Spleen (tissue), 11 donors: Measurements from ENCODE around the gene MRGPRX2. TPM values are rescaled to one million over a fixed set of nuclear protein-coding genes. Genes with fewer than 3 reads are reported as not detected.

ENCODE experiments used
- DNase-seq: peaks from one replicate; pipeline ENCODE4 v3.0.0-alpha.2; 2020
- H3K27ac ChIP-seq, 8 donors: fragments of 200-600 bp; sonication (generic) in 7 of 8; 1 replicate in 4 of 8; 2 replicates in 4 of 8; pipeline versions ENCODE4 v1.5.0 to v1.8.0; 2016 to 2021; ENCODE audit warnings: inconsistent platforms in 4 of 8, mild to moderate bottlenecking in 4 of 8, moderate library complexity in 1 of 8
- H3K27me3 ChIP-seq, 7 donors: fragments of 200-600 bp; sonication (generic) in 6 of 7; replicated peaks in 1 of 7; 1 replicate in 4 of 7; 2 replicates in 3 of 7; pipeline versions ENCODE4 v1.5.0 to v1.8.0; 2016 to 2021; ENCODE audit warnings: inconsistent platforms in 3 of 7, mild to moderate bottlenecking in 1 of 7
- H3K36me3 ChIP-seq, 6 donors: fragments of 200-600 bp; sonication (generic) in 5 of 6; 1 replicate in 4 of 6; 2 replicates in 2 of 6; pipeline versions ENCODE4 v1.5.0 to v1.8.0; 2016 to 2021; ENCODE audit warnings: inconsistent platforms in 2 of 6
- H3K4me1 ChIP-seq, 6 donors: fragments of 200-600 bp; sonication (generic) in 5 of 6; 1 replicate in 3 of 6; 2 replicates in 3 of 6; pipeline versions ENCODE4 v1.5.0 to v1.8.0; 2016 to 2021; ENCODE audit warnings: inconsistent platforms in 3 of 6
- H3K4me3 ChIP-seq, 8 donors: fragments of 200-600 bp; sonication (generic) in 7 of 8; 1 replicate in 4 of 8; 2 replicates in 4 of 8; pipeline versions ENCODE4 v1.5.0 to v1.8.0; 2016 to 2021; ENCODE audit warnings: inconsistent platforms in 4 of 8, mild to moderate bottlenecking in 4 of 8, moderate library complexity in 2 of 8
- H3K9me3 ChIP-seq, 8 donors: fragments of 200-600 bp; sonication (generic) in 7 of 8; 1 replicate in 4 of 8; 2 replicates in 4 of 8; pipeline versions ENCODE4 v1.5.0 to v1.8.0; 2016 to 2021; ENCODE audit warnings: inconsistent platforms in 4 of 8
- POLR2A ChIP-seq, 3 donors: fragments of 450-650 bp; IDR thresholded peaks; one replicate each; pipeline ENCODE4 v1.5.1; 2017; ENCODE audit warnings: antibody characterized with exemption in 3 of 3, mild to moderate bottlenecking in 1 of 3
- POLR2AphosphoS5 ChIP-seq, 3 donors: sonication (generic); formaldehyde crosslinking; IDR thresholded peaks; one replicate each; pipeline ENCODE4 v1.5.1; 2017; ENCODE audit warnings: antibody characterized with exemption in 3 of 3
- WGBS, 5 donors: extraction: QIAGEN DNeasy Blood & Tissue Kit in 3 of 5; methylation state at CpG; one replicate each; pipeline versions ENCODE4 v1.1.5 to v1.1.7; 2013 to 2018; 5-methylcytosine and 5-hydroxymethylcytosine counted together
- intact Hi-C: fragments of 100-400 bp; cut with DNase I; formaldehyde crosslinking; loops from one replicate; pipeline ENCODE4 v1.15.0; 2023; ENCODE audit warnings: low total_unique reads
- polyA plus RNA-seq, 3 donors: library from polyadenylated mRNA; stranded (reverse); fragments of 200-250 nt; gene quantifications; one replicate each; pipeline ENCODE4 v1.2.1, GENCODE V29; 2013
- total RNA-seq, 7 donors: library from RNA; depleted of rRNA in 3 of 7; stranded (reverse); fragments of >200 nt in 3 of 7; fragmentation: NEBNext Ultra II Directional in 4 of 7; extraction: Animal tissue kit (Norgen Biotek cat#: 25700) in 4 of 7; gene quantifications; one replicate each; pipeline versions ENCODE4 v1.1.0 to v1.2.1, GENCODE V29; 2016 to 2021
- TF ChIP-seq, protein P1 (sequence below), 11 experiments: fragments of 200-600 bp in 7 of 11; fragments of 450-650 bp in 4 of 11; sonication (generic) in 4 of 11; IDR thresholded peaks in 8 of 11; conservative IDR thresholded peaks in 3 of 11; 1 replicate in 7 of 11; 2 replicates in 4 of 11; pipeline versions ENCODE4 v1.4.0 to v1.8.0; 2016 to 2021; ENCODE audit warnings: antibody characterized with exemption in 11 of 11, inconsistent platforms in 4 of 11, mild to moderate bottlenecking in 1 of 11
- donor health status: healthy with polysubstance abuse.
- donor health status: DM: no; HTN: no; CAD: no; lungs with moderate emphysema.
- donor health status: DM: no; HTN: no; CAD: no.
- donor health status: Bipolar disorder and iron deficiency.
- donor health status: healthy.
- donor health status: DM: no; HTN: no; CAD: no.
- donor health status: DM: yes; HTN: yes; CAD: no.

Gene MRGPRX2
- total and polyA plus RNA-seq, 10 donors, result not detected

DNA sequence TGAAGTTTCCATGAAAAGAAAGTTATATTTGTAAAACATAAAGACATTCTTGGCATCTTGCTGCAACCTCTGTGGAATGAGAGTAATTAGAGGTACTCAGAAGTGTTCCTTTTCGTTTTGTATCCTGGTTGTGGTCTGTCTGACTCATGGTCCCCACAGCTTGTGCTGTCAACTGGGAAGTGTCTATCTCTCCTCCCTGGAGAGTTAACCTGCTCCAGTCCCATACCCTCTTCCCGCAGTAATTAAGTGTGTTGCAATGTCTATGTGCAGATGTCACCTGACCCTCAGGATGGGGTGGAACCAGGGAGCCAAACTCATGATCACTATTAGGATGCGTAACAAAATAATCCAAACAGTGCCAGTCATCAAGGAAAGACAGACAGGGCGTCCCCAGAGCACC, 33.5 kb upstream of the MRGPRX2 start:
- Histone ChIP-seq H3K4me3 (no peak overlapping the region), H3K4me1 (no peaks in the 10 kb centered on the region), H3K36me3 (no peaks in the 10 kb centered on the region), H3K27me3 (peaks cover 0 to 9% (median 0%) of the 10 kb centered on the region in 7 donors), H3K9me3 (no peaks in the 10 kb centered on the region), H3K27ac (no peak overlapping the region)
- 45 to 67% (median 62%) methylated on average over 4 of the region's 4 CpGs for WGBS, 5 donors
- TF ChIP-seq POLR2A (IDR thresholded peaks at IDR 0.05) (no peak), POLR2AphosphoS5 (IDR thresholded peaks at IDR 0.05) (no peak)
- TF ChIP-seq, protein P1, sequence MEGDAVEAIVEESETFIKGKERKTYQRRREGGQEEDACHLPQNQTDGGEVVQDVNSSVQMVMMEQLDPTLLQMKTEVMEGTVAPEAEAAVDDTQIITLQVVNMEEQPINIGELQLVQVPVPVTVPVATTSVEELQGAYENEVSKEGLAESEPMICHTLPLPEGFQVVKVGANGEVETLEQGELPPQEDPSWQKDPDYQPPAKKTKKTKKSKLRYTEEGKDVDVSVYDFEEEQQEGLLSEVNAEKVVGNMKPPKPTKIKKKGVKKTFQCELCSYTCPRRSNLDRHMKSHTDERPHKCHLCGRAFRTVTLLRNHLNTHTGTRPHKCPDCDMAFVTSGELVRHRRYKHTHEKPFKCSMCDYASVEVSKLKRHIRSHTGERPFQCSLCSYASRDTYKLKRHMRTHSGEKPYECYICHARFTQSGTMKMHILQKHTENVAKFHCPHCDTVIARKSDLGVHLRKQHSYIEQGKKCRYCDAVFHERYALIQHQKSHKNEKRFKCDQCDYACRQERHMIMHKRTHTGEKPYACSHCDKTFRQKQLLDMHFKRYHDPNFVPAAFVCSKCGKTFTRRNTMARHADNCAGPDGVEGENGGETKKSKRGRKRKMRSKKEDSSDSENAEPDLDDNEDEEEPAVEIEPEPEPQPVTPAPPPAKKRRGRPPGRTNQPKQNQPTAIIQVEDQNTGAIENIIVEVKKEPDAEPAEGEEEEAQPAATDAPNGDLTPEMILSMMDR (IDR thresholded peaks at IDR 0.05 in 8 of 11, conservative IDR thresholded peaks at IDR 0.05 in 3 of 11), result no peak
- intact Hi-C loops, result no loop called here
- no peak for DNase-seq

DNA sequence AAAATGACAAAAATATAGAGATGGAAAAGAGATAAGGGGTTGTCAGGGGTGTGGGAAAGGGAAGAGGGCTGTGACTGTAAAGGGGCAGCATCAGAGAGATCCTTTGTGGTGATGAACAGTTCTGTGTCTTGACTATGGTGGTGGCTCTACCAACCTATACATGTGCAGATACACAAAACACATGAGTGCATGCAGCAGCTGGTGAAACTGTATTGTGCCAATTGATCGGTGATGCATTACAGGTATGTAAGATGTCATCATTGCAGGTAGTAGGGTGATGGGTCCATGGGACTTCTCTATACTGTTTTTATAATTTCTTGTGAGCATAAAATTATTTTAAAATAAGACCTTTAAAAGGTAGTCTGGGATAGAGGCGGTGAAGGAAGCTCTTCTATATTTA, 32.3 kb upstream of the MRGPRX2 start:
- no peak for DNase-seq
- 92 to 100% (median 99%) methylated on average over 2 of the region's 2 CpGs for WGBS, 5 donors
- peaks cover 0 to 9% (median 0%) of the 10 kb centered on the region in 7 donors for H3K27me3 ChIP-seq
- no peak overlapping the region for H3K27ac ChIP-seq
- no peaks in the 10 kb centered on the region for H3K9me3 ChIP-seq
- H3K4me3 ChIP-seq, result no peak overlapping the region
- intact Hi-C loops, result no loop called here
- H3K4me1 ChIP-seq, result no peaks in the 10 kb centered on the region
- no peak for TF ChIP-seq POLR2AphosphoS5 (IDR thresholded peaks at IDR 0.05)
- TF ChIP-seq, protein P1 (IDR thresholded peaks at IDR 0.05 in 8 of 11, conservative IDR thresholded peaks at IDR 0.05 in 3 of 11), result no peak
- H3K36me3 ChIP-seq, result no peaks in the 10 kb centered on the region

DNA sequence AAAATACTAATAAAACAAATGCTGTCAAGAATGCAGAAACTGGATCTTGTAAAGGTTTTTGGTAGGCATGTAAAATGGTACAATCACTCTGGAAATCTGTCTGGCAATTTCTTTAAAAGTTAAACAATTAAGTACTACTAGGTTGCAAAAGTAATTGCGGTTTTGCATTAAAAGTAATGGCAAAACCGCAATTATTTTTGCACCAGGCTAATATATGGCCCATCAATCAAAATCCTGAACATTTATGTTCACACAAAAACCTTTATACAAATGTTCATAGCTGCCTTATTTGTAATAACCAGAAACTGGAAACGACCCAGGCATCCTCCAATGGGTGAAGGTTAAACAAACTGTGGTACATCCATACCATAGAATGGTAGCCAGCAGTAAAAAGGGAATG, 31.8 kb upstream of the MRGPRX2 start:
- 67 to 87% (median 72%) methylated on average over 3 of the region's 3 CpGs for WGBS, 5 donors
- Histone ChIP-seq H3K27me3 (peaks cover 0 to 9% (median 0%) of the 10 kb centered on the region in 7 donors), H3K27ac (no peak overlapping the region), H3K4me3 (no peak overlapping the region), H3K36me3 (no peaks in the 10 kb centered on the region), H3K4me1 (no peaks in the 10 kb centered on the region), H3K9me3 (no peaks in the 10 kb centered on the region)
- no peak for DNase-seq
- intact Hi-C loops, result no loop called here
- TF ChIP-seq POLR2AphosphoS5 (IDR thresholded peaks at IDR 0.05) (no peak), POLR2A (IDR thresholded peaks at IDR 0.05) (no peak)
- TF ChIP-seq, protein P1 (IDR thresholded peaks at IDR 0.05 in 8 of 11, conservative IDR thresholded peaks at IDR 0.05 in 3 of 11), result no peak

DNA sequence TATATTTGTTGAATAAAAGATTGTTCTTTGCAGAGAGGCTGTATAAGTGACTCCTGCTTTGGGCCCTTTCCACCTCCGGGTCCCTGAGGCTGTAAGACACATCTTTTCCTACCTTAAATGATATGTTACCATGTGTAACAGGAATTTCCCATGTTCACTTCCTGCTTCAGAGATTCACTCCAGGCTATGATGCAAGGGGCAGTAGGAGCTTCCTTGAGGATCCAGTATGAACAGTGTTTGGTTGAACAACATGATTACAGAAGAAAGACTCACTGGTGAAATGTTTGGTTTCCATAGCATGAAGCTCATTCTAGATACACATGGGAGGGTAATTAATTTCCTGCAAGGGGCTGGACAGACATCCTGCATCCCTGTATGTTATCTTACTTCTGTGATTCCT, 30.8 kb upstream of the MRGPRX2 start:
- no peak for TF ChIP-seq POLR2AphosphoS5 (IDR thresholded peaks at IDR 0.05)
- no peak for TF ChIP-seq POLR2A (IDR thresholded peaks at IDR 0.05)
- TF ChIP-seq, protein P1 (IDR thresholded peaks at IDR 0.05 in 8 of 11, conservative IDR thresholded peaks at IDR 0.05 in 3 of 11), result no peak
- H3K36me3 ChIP-seq, result no peaks in the 10 kb centered on the region
- peaks cover 0 to 9% (median 0%) of the 10 kb centered on the region in 7 donors for H3K27me3 ChIP-seq
- intact Hi-C loops, result no loop called here
- WGBS, 5 donors, result 70 to 93% (median 86%) methylated on average over 1 of the region's 1 CpG
- H3K9me3 ChIP-seq, result no peaks in the 10 kb centered on the region
- H3K27ac ChIP-seq, result no peak overlapping the region
- no peak for DNase-seq
- no peaks in the 10 kb centered on the region for H3K4me1 ChIP-seq
- H3K4me3 ChIP-seq, result no peak overlapping the region
